AG08395 (cell line): Measurements from ENCODE around the gene ADGRL3.
A peak's percentile ranks its signal among the peaks of the same experiment; 100 is the strongest.

Source experiments
- DNase-seq: peaks from one replicate; pipeline ENCODE4 v3.0.0; 2012; ENCODE audit warnings: mixed read lengths, low spot score

The ADGRL3 gene

GRCh38 chr4:61427099-61427817 is 227.1 kb downstream of the ADGRL3 start:
- DNase-seq, result no peak

GRCh38 chr4:61427818-61428495 is 227.8 kb downstream of the ADGRL3 start:
- no peak for DNase-seq

GRCh38 chr4:61428950-61429349 is 228.8 kb downstream of the ADGRL3 start:
- no peak for DNase-seq

- no peak for DNase-seq
Measured at GRCh38 chr4:61431131-61431530, 231.0 kb downstream of the ADGRL3 start.

GRCh38 chr4:61437923-61438322 is 237.8 kb downstream of the ADGRL3 start:
- DNase-seq, result no peak

- no peak for DNase-seq
Measured at GRCh38 chr4:61440321-61440720, 240.2 kb downstream of the ADGRL3 start.

- DNase-seq, result no peak
Measured at GRCh38 chr4:61442936-61443335, 242.8 kb downstream of the ADGRL3 start.

GRCh38 chr4:61443813-61444510 is 243.8 kb downstream of the ADGRL3 start:
- DNase-seq, result peak; percentile 2

- DNase-seq, result no peak
Measured at GRCh38 chr4:61445374-61446063, 245.4 kb downstream of the ADGRL3 start.

GRCh38 chr4:61446941-61447340 is 246.8 kb downstream of the ADGRL3 start:
- DNase-seq, result no peak

GRCh38 chr4:61447918-61448317 is 247.8 kb downstream of the ADGRL3 start:
- DNase-seq, result no peak

- no peak for DNase-seq
Measured at GRCh38 chr4:61451935-61452334, 251.8 kb downstream of the ADGRL3 start.

GRCh38 chr4:61461956-61462355 is 261.8 kb downstream of the ADGRL3 start:
- DNase-seq, result no peak

- peak; percentile 3 for DNase-seq
Measured at GRCh38 chr4:61462451-61463326, 262.6 kb downstream of the ADGRL3 start.

- no peak for DNase-seq
Measured at GRCh38 chr4:61468024-61468720, 268.0 kb downstream of the ADGRL3 start.

GRCh38 chr4:61473306-61473705 is 273.2 kb downstream of the ADGRL3 start:
- DNase-seq, result no peak

- DNase-seq, result no peak
Measured at GRCh38 chr4:61478340-61478739, 278.2 kb downstream of the ADGRL3 start.

GRCh38 chr4:61485056-61485455 is 284.9 kb downstream of the ADGRL3 start:
- DNase-seq, result no peak

- no peak for DNase-seq
Measured at GRCh38 chr4:61489927-61490326, 289.8 kb downstream of the ADGRL3 start.

GRCh38 chr4:61493041-61493440 is 292.9 kb downstream of the ADGRL3 start:
- DNase-seq, result no peak

GRCh38 chr4:61493470-61493869 is 293.3 kb downstream of the ADGRL3 start:
- DNase-seq, result no peak
